Measurements from ENCODE around the gene SMYD3. TPM values are rescaled to one million over a fixed set of nuclear protein-coding genes. Genes with fewer than 3 reads are reported as not detected.

SMYD3 gene
- total RNA-seq, 2 donors from 2014 or later, result 23.8 to 34.0 TPM

- Mint-ChIP-seq H3K4me3 (no peak overlapping the region), H3K27me3 (no peaks in the 10 kb centered on the region), H3K27ac (no peak overlapping the region), H3K4me1 (no peaks in the 10 kb centered on the region), H3K36me3 (ENCODE audit: low read depth) (no peaks in the 10 kb centered on the region), H3K9me3 (no peaks in the 10 kb centered on the region)
- ATAC-seq (replicated peaks), result no peak
These were observed 802.3 kb downstream of the SMYD3 start for GRCh38 chr1:245704765-245705164.

GRCh38 chr1:245704341-245704740 lies 802.7 kb downstream of the SMYD3 start:
- no peaks in the 10 kb centered on the region for H3K4me1 Mint-ChIP-seq
- H3K27me3 Mint-ChIP-seq, result no peaks in the 10 kb centered on the region
- H3K9me3 Mint-ChIP-seq, result no peaks in the 10 kb centered on the region
- H3K36me3 Mint-ChIP-seq (ENCODE audit: low read depth), result no peaks in the 10 kb centered on the region
- no peak for ATAC-seq (replicated peaks)
- H3K4me3 Mint-ChIP-seq, result no peak overlapping the region
- no peak overlapping the region for H3K27ac Mint-ChIP-seq

GRCh38 chr1:245702346-245702745 lies 804.7 kb downstream of the SMYD3 start:
- Mint-ChIP-seq H3K27ac (no peak overlapping the region), H3K36me3 (ENCODE audit: low read depth) (no peaks in the 10 kb centered on the region), H3K4me1 (no peaks in the 10 kb centered on the region)

GRCh38 chr1:245701631-245702030 lies 805.4 kb downstream of the SMYD3 start:
- Mint-ChIP-seq H3K4me3 (no peak overlapping the region), H3K27ac (no peak overlapping the region), H3K27me3 (no peaks in the 10 kb centered on the region), H3K9me3 (no peaks in the 10 kb centered on the region), H3K36me3 (ENCODE audit: low read depth) (no peaks in the 10 kb centered on the region), H3K4me1 (no peaks in the 10 kb centered on the region)
- no peak for ATAC-seq (replicated peaks)

More at GRCh38 chr1:245702346-245702745, 804.7 kb downstream of the SMYD3 start:
- Mint-ChIP-seq H3K27me3 (no peaks in the 10 kb centered on the region), H3K4me3 (no peak overlapping the region), H3K9me3 (no peaks in the 10 kb centered on the region)
- no peak for ATAC-seq (replicated peaks)

GRCh38 chr1:245700631-245701030 lies 806.4 kb downstream of the SMYD3 start:
- no peak overlapping the region for H3K4me3 Mint-ChIP-seq
- H3K27ac Mint-ChIP-seq, result no peak overlapping the region
- no peaks in the 10 kb centered on the region for H3K4me1 Mint-ChIP-seq
- H3K9me3 Mint-ChIP-seq, result no peaks in the 10 kb centered on the region
- H3K36me3 Mint-ChIP-seq (ENCODE audit: low read depth), result no peaks in the 10 kb centered on the region
- no peak for ATAC-seq (replicated peaks)
- H3K27me3 Mint-ChIP-seq, result no peaks in the 10 kb centered on the region

Other genes starting within 250 kb of the SMYD3 start
- gene TFB2M, start 59.0 kb upstream of the SMYD3 start, total RNA-seq, result 10 to 100 TPM; 10.5 to 23.4 TPM
- gene CNST, start 59.2 kb upstream of the SMYD3 start, total RNA-seq, result 10 to 100 TPM; 33.6 to 36.4 TPM
- 10 to 100 TPM in 1 of 2 donors, 1 to 10 TPM in 1; 8.9 to 23.9 TPM for gene SCCPDH, start 217.1 kb upstream of the SMYD3 start, total RNA-seq